Ovary (tissue), 3 donors: ENCODE measurements around the gene SAP30L.

ENCODE experiments used
- POLR2A ChIP-seq: fragments of 450-650 bp; IDR thresholded peaks from one replicate; pipeline ENCODE4 v1.6.1; 2017; ENCODE audit warnings: antibody characterized with exemption, mild to moderate bottlenecking, moderate library complexity
- TF ChIP-seq, protein P1 (sequence below), 3 donors: fragments of 450-650 bp in 2 of 3; fragments of 200-600 bp in 1 of 3; IDR thresholded peaks; one replicate each; pipeline versions ENCODE4 v1.5.1 to v1.8.0; 2016 to 2022; ENCODE audit warnings: antibody characterized with exemption in 3 of 3, mild to moderate bottlenecking in 1 of 3
- donor health status: DM: no; HTN: no; CAD: no.

DNA sequence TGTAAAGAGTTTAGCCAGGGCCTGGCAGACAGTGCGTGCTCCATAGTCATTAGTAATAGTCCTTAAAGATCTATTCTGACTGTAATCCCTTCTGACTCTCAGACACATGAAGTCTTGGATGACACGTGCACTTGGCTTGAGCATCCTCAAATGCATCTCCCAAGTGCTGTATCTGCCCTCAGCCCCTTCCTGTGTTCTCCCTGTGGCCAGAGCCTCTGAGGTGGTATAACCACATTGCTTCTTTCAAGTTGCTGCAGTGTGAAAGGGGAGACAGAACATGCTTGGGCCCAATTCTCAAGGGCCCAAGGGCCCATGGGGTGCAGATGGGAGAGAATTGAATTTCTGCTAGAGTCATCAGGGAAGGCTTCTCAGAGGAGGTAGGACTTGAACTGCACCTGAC, 62.3 kb downstream of the SAP30L start:
- no peak for TF ChIP-seq POLR2A
- TF ChIP-seq, protein P1, sequence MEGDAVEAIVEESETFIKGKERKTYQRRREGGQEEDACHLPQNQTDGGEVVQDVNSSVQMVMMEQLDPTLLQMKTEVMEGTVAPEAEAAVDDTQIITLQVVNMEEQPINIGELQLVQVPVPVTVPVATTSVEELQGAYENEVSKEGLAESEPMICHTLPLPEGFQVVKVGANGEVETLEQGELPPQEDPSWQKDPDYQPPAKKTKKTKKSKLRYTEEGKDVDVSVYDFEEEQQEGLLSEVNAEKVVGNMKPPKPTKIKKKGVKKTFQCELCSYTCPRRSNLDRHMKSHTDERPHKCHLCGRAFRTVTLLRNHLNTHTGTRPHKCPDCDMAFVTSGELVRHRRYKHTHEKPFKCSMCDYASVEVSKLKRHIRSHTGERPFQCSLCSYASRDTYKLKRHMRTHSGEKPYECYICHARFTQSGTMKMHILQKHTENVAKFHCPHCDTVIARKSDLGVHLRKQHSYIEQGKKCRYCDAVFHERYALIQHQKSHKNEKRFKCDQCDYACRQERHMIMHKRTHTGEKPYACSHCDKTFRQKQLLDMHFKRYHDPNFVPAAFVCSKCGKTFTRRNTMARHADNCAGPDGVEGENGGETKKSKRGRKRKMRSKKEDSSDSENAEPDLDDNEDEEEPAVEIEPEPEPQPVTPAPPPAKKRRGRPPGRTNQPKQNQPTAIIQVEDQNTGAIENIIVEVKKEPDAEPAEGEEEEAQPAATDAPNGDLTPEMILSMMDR (IDR thresholded peaks at IDR 0.05) = no peak
